NCI-H1417 (cell line): ENCODE measurements around the gene GPR6.

Source experiments
- DNase-seq, 3 experiments: peaks; one replicate each; lab custom pipeline; 2025; lab: John Stamatoyannopoulos, UW

GPR6 gene

DNA sequence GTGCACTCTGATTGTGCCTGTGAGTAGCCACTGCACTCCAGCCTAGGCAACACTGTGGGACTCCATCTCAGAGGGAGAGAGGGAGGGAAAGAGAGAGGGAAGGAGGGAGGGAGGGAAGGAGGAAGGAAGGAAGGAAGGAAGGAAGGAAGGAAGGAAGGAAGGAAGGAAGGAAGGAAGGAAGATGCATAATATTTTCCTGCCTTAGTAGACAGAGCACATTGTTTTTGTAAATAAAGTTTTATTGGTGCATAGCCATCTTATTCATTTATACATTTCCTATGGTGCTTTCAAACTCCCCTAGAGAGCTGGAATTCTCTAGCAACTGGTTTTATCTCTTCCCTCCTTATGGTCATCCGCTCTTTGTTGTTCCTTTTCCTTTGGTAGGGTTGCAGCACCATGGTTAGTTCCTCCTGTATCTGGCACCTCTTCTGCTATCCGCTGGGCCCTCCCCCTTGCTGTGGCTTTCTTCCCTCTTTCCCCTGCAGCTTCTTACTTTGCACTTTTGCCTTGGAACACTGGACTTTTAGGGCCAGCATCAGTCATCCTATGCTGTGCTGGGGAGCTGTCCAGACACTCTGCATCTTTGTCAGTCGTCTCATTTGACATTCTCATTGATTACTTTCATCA is 20.2 kb downstream of the GPR6 start:
- no peak for DNase-seq

DNA sequence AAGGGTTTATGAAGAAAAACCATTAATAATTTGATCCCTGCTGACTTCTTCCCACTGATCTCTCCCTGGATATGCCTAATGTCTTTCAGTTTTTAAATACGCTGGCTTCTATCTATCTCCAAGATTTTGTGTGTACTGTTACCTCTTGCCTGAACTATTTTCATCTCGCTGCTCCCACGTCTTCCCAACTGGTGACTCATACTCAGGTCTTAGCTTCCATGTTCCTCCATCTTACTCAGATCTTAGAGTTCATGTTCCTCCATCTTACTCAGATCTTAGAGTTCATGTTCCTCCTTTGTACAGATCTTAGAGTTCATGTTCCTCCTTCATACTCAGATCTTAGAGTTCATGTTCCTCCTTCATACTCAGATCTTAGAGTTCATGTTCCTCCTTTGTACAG is 21.6 kb downstream of the GPR6 start:
- no peak for DNase-seq

DNA sequence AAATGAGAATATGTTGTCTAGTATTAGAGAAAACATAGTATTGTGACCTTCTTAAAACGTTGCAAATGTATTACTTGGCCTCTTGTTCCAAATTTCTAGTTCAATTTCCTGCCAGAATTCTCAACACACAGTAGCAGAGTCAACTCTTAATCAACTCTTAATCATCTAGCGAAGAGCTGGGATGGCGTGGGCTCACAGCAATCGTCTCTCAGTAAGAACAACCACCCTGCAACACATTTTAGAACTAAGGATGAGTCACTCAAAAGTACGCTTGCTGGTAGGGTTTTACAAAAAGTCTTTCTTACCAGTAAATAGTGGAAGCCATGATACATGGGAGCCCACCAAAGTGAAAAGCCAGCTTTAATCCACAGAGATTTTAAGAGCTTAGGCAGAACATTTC is 24.6 kb downstream of the GPR6 start:
- DNase-seq: no peak

DNA sequence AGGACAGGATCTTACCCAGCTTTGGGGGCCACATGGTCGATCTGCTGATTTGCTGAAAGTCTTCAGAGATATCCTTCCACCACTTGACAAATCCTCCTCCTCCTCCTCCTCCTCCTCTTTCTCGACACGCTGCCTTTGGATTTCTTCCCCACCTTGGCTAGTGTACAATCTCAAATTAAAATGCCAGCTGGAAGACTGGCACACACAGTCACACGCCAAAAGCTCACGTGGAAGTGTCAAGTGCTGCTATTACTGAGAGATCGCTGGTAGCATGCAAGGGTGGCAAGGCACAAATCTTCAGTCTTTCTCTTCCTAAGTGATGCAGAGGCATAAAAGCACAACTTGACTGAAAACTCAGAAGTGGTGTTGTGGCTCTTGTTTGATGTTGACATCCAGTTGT is 35.3 kb downstream of the GPR6 start:
- DNase-seq: no peak

DNA sequence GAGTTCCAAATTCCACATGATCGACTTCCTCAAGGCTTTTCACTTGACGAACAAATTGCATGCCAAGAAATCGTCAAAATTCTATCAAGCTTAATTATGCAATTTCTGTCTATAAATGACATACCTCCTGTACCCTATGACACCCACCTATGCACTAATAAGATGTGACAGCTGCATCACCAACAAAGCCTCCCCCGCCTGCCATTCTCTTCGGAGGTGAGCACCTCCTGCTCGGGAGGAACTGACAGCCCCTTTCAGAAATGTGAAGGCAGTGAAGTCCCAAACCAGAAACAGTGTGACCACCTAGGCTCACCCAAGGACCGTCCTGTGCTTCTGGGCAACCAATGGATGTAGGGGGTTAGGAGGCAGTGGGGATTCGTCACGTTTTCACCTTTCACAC is 37.1 kb downstream of the GPR6 start:
- DNase-seq: no peak

DNA sequence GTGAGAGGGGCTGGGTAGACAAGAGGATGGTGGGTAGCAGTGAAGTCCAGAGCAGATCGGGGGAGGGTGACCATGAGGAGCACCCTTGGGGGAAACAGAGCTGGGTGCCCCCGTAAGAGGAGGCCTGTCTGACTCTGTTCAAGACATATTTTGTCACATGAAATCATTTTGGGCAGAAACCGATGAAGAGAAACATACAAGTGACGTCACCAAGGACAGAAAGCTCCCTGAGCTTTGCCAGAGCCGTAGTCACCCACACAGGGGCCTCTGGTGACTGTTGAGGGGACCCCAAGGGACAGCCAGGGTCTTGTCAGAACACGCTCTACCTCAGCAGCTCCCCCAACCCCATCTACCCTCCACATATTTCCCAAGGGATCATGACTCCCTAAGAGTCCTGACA is 39.2 kb downstream of the GPR6 start:
- DNase-seq: no peak

DNA sequence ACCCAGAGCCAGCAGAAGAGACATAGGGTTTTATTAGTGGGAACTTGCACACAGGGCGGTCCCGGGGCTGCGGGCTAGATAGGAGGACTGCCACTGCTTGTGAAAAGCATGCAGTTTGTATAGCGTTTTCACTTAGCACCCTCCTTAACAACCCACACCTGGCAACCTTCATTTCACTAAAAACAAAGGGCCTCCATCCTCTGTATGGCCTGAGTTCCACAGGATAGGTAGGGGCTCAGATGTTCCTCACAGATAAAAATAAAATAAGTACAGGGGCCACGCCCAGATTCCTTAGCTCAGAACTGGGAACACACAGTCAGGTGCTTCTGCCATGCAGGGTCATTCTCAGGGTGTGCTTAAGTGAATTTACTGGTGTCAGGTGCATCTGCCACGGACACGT is 39.8 kb downstream of the GPR6 start:
- DNase-seq: no peak

DNA sequence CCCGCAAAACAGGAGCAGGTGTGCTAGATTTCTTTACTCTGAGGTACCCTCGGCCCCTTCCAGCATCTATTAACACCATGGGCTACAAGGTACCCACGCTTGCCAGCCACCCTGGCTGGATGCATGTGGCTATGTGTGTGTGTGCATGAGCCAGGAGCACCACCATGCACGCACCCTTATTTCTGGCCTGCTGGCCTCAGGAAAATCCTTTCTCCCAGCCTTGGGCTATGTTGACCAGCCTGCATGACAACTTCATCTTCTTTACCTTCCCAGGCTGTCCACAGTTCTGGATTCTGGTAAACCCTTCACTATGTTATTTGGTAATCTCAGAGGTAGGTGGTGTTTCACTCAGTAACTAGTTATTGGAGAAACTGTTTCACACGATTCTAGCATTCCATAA is 40.4 kb downstream of the GPR6 start:
- no peak for DNase-seq

DNA sequence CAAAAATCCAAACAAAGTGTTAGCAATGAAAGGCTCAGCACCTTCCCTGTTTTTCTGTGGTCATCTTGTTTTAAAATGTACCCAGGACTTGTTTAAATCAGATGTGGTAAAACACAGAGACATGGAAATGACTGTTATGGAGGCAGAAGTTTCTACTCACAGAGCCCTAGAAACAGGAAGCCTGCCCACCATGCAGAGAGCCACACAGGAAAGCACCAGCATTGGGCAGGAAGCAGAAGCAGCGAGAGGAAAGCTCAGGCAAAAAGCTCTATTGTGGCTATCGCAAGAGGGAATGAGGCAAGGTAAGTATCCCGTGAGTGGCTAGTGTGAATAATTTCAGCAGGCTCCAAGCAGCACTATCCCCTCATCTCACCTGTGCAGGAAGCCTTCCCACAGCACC is 42.8 kb downstream of the GPR6 start:
- DNase-seq: no peak

DNA sequence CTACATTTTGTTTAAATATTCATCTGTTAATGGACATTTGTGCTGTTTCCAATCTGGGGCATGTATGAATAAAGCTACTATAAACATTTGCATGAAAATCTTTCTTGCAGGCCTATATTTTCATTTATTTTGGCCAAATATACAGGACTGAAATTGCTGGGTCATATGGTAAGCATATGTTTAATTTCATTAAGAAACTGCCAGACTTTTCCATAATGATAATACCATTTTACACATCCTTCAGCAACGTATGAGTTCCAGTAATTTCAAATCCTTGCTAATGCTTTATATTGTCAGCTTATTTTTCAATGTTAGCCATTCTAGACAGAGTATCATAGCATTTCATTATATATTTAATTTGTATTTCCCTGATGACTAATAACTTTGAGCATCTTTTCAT is 51.0 kb downstream of the GPR6 start:
- DNase-seq: no peak
